H1 (cell line): Measurements from ENCODE around the gene CASD1. TPM values are rescaled to one million over a fixed set of nuclear protein-coding genes. Genes with fewer than 3 reads are reported as not detected.

Experiments
- CTCF ChIA-PET: fragments of 300-600 bp; sonication (Branson Sonifier 250); formaldehyde crosslinking; loops from one replicate; lab custom pipeline; 2021; ENCODE audit not compliant: partially characterized antibody; lab: Charles Lee
- POLR2A ChIA-PET: fragments of 300-600 bp; sonication (Branson Sonifier 250); formaldehyde crosslinking; loops from one replicate; lab custom pipeline; 2021; ENCODE audit warnings: inconsistent platforms; ENCODE audit not compliant: partially characterized antibody; lab: Charles Lee
- DNase-seq, 2 experiments: peaks; one replicate each; pipeline versions ENCODE4 v3.0.0 to v3.0.0-alpha.2; 2010 to 2022; ENCODE audit warnings: low spot score in 2 of 2, low read depth in 1 of 2, mixed read lengths in 1 of 2
- FAIRE-seq: peaks from 2 replicates; lab custom pipeline; 2011; peaks lifted over from hg19 to GRCh38; lab: Jason Lieb, UNC
- H2AFZ ChIP-seq: 2 replicates; pipeline ENCODE4 v1.8.1; 2012; ENCODE audit warnings: low read length, inconsistent platforms
- H2AK5ac ChIP-seq: 2 replicates; pipeline ENCODE4 v1.6.1; 2013; ENCODE audit warnings: low read depth, low read length
- H2BK120ac ChIP-seq: replicated peaks from 2 replicates; pipeline ENCODE3; 2013; ENCODE audit warnings: low read depth, low read length, inconsistent platforms
- H2BK12ac ChIP-seq: 2 replicates; pipeline ENCODE4 v1.6.1; 2013; ENCODE audit warnings: low read depth, low read length
- H2BK15ac ChIP-seq: 2 replicates; pipeline ENCODE4 v1.6.1; 2013; ENCODE audit warnings: low read length
- H2BK20ac ChIP-seq: 2 replicates; pipeline ENCODE4 v1.6.1; 2013; ENCODE audit warnings: low read length
- H2BK5ac ChIP-seq: 2 replicates; pipeline ENCODE4 v1.6.1; 2013; ENCODE audit warnings: low read depth, low read length
- H3K14ac ChIP-seq: 2 replicates; pipeline ENCODE4 v1.6.1; 2013; ENCODE audit warnings: inconsistent platforms; ENCODE audit not compliant: insufficient read length
- H3K18ac ChIP-seq: 2 replicates; pipeline ENCODE4 v1.6.1; 2013; ENCODE audit warnings: low read length; ENCODE audit errors: extremely low read depth
- H3K23ac ChIP-seq: 2 replicates; pipeline ENCODE4 v1.6.1; 2013; ENCODE audit warnings: inconsistent platforms; ENCODE audit not compliant: insufficient read length
- H3K23me2 ChIP-seq: 2 replicates; pipeline ENCODE4 v1.6.1; 2013; ENCODE audit warnings: low read depth, low read length
- H3K27ac ChIP-seq: 2 replicates; pipeline ENCODE4 v1.6.1; 2011; ENCODE audit warnings: low read depth, low read length, inconsistent platforms
- H3K27me3 ChIP-seq, 4 experiments: replicated peaks in 1 of 4; 1 replicate in 1 of 4; 2 replicates in 3 of 4; pipeline versions ENCODE4 v1.6.1 to v1.8.1; 2011 to 2013; ENCODE audit warnings: low read length in 3 of 4, mild to moderate bottlenecking in 3 of 4, inconsistent platforms in 2 of 4, mixed read lengths in 2 of 4, moderate library complexity in 1 of 4; ENCODE audit not compliant: control insufficient read depth in 3 of 4, insufficient read depth in 3 of 4; ENCODE audit errors: extremely low read depth in 1 of 4
- H3K36me3 ChIP-seq, 4 experiments: 2 replicates each; pipeline versions ENCODE4 v1.6.1 to v1.8.1; 2011 to 2013; ENCODE audit warnings: mild to moderate bottlenecking in 4 of 4, low read length in 3 of 4, moderate library complexity in 2 of 4, control low read depth in 1 of 4, inconsistent platforms in 1 of 4; ENCODE audit not compliant: insufficient read depth in 4 of 4, control insufficient read depth in 2 of 4
- H3K4ac ChIP-seq: replicated peaks from 2 replicates; pipeline ENCODE3; 2013; ENCODE audit warnings: low read length, low read depth, mixed read lengths, inconsistent platforms; ENCODE audit not compliant: insufficient read length
- H3K4me1 ChIP-seq, 4 experiments: replicated peaks in 1 of 4; 1 replicate in 1 of 4; 2 replicates in 3 of 4; pipeline versions ENCODE4 v1.6.1 to v1.8.1; 2011 to 2013; ENCODE audit warnings: low read length in 3 of 4, inconsistent platforms in 2 of 4, mixed read lengths in 1 of 4; ENCODE audit not compliant: insufficient read depth in 4 of 4, control insufficient read depth in 3 of 4
- H3K4me2 ChIP-seq, 2 experiments: 2 replicates each; pipeline versions ENCODE4 v1.6.1 to v1.8.1; 2011 to 2013; ENCODE audit warnings: low read depth in 2 of 2, low read length in 2 of 2, control low read depth in 1 of 2, inconsistent platforms in 1 of 2, mild to moderate bottlenecking in 1 of 2; ENCODE audit not compliant: insufficient read depth in 1 of 2
- H3K4me3 ChIP-seq, 4 experiments: fragments of 200-600, 300-600 bp in 1 of 4; sonication (generic), shearing (Covaris generic), sonication (Bioruptor Twin) in 1 of 4; 2 replicates each; pipeline versions ENCODE4 v1.5.1 to v1.8.1; 2011 to 2016; ENCODE audit warnings: low read length in 4 of 4, low read depth in 3 of 4, control low read depth in 2 of 4, inconsistent platforms in 2 of 4, mild to moderate bottlenecking in 2 of 4, mixed read lengths in 1 of 4, moderate library complexity in 1 of 4; ENCODE audit not compliant: insufficient read depth in 2 of 4; ENCODE audit errors: extremely low read depth in 1 of 4
- H3K56ac ChIP-seq: replicated peaks from 2 replicates; pipeline ENCODE3; 2013; ENCODE audit warnings: low read depth, mild to moderate bottlenecking, mixed read lengths, low read length, inconsistent platforms; ENCODE audit not compliant: insufficient read length
- H3K79me1 ChIP-seq: 2 replicates; pipeline ENCODE4 v1.6.1; 2013; ENCODE audit warnings: low read depth, low read length, control low read depth
- H3K79me2 ChIP-seq, 2 experiments: 2 replicates each; pipeline versions ENCODE4 v1.6.1 to v1.8.1; 2012 to 2013; ENCODE audit warnings: low read length in 2 of 2, mild to moderate bottlenecking in 2 of 2, inconsistent platforms in 1 of 2; ENCODE audit not compliant: insufficient read depth in 2 of 2, control insufficient read depth in 1 of 2
- H3K9ac ChIP-seq, 4 experiments: replicated peaks in 1 of 4; 1 replicate in 1 of 4; 2 replicates in 3 of 4; pipeline versions ENCODE4 v1.6.1 to v1.8.1; 2011 to 2013; ENCODE audit warnings: low read depth in 3 of 4, low read length in 3 of 4, control low read depth in 2 of 4, mild to moderate bottlenecking in 2 of 4, moderate library complexity in 2 of 4, inconsistent platforms in 1 of 4; ENCODE audit errors: extremely low read depth in 1 of 4
- H3K9me3 ChIP-seq, 2 experiments: 2 replicates each; pipeline versions ENCODE4 v1.6.1 to v1.8.1; 2012 to 2013; ENCODE audit warnings: mild to moderate bottlenecking in 2 of 2, moderate library complexity in 2 of 2, control low read depth in 1 of 2, inconsistent platforms in 1 of 2, low read depth in 1 of 2, low read length in 1 of 2, mixed read lengths in 1 of 2; ENCODE audit not compliant: insufficient read depth in 2 of 2
- H4K20me1 ChIP-seq, 2 experiments: replicated peaks in 1 of 2; 2 replicates each; pipeline versions ENCODE3 to v1.8.1; 2011 to 2013; ENCODE audit warnings: inconsistent platforms in 2 of 2, low read length in 2 of 2, mild to moderate bottlenecking in 1 of 2; ENCODE audit not compliant: insufficient read depth in 2 of 2, control insufficient read depth in 1 of 2
- H4K5ac ChIP-seq: 2 replicates; pipeline ENCODE4 v1.6.1; 2013; ENCODE audit warnings: low read length, low read depth, mixed read lengths, inconsistent platforms; ENCODE audit not compliant: insufficient read length
- H4K8ac ChIP-seq: 2 replicates; pipeline ENCODE4 v1.8.0; 2013; ENCODE audit warnings: mild to moderate bottlenecking, moderate library complexity, low read length, inconsistent platforms; ENCODE audit not compliant: insufficient read depth; ENCODE audit errors: extremely low read depth
- H4K91ac ChIP-seq: replicated peaks from 2 replicates; pipeline ENCODE3; 2013; ENCODE audit warnings: low read length, mixed read lengths, inconsistent platforms; ENCODE audit not compliant: insufficient read length
- ATF3 ChIP-seq: IDR thresholded peaks from 2 replicates; pipeline ENCODE4 v1.6.1; 2011; ENCODE audit warnings: low read depth, mild to moderate bottlenecking, low read length; ENCODE audit not compliant: insufficient read depth
- BACH1 ChIP-seq: IDR thresholded peaks from 2 replicates; pipeline ENCODE4 v1.6.1; 2012; ENCODE audit warnings: low read length, improper control_type of control experiment
- CBX8 ChIP-seq: fragments of 300-800, 300-1000 bp; sonication (generic); IDR thresholded peaks from 2 replicates; pipeline ENCODE4 v1.7.1; 2016; ENCODE audit warnings: low read depth, low read length, borderline replicate concordance
- CTBP2 ChIP-seq: IDR thresholded peaks from 2 replicates; pipeline ENCODE4 v1.7.0; 2011; ENCODE audit warnings: borderline replicate concordance, mild to moderate bottlenecking, moderate library complexity, mixed read lengths, low read length; ENCODE audit not compliant: insufficient read depth, insufficient read length
- FOSL1 ChIP-seq: IDR thresholded peaks from 2 replicates; pipeline ENCODE4 v1.6.1; 2011; ENCODE audit warnings: mild to moderate bottlenecking, low read depth, low read length, moderate library complexity; ENCODE audit not compliant: insufficient read depth
- NANOG ChIP-seq: IDR thresholded peaks from 2 replicates; pipeline ENCODE4 v1.6.1; 2011; ENCODE audit warnings: low read length, low read depth, mild to moderate bottlenecking, inconsistent platforms; ENCODE audit not compliant: insufficient read depth, poor library complexity, severe bottlenecking
- POLR2A ChIP-seq, 2 experiments: IDR thresholded peaks; 1 replicate in 1 of 2; 2 replicates in 1 of 2; pipeline ENCODE4 v1.6.1; 2011; ENCODE audit warnings: low read depth in 2 of 2, low read length in 2 of 2, mild to moderate bottlenecking in 2 of 2; ENCODE audit errors: control extremely low read depth in 1 of 2
- SAP30 ChIP-seq: fragments of 300-600 bp; sonication (generic); IDR thresholded peaks from 2 replicates; pipeline ENCODE4 v1.7.1; 2012; ENCODE audit warnings: low read length, moderate library complexity, mild to moderate bottlenecking, inconsistent platforms; ENCODE audit not compliant: insufficient read depth, insufficient replicate concordance
- SIRT6 ChIP-seq: IDR thresholded peaks from one replicate; pipeline ENCODE4 v1.7.1; 2012; ENCODE audit warnings: low read length, inconsistent platforms
- SIX5 ChIP-seq: IDR thresholded peaks from 2 replicates; pipeline ENCODE4 v1.6.1; 2011; ENCODE audit warnings: mild to moderate bottlenecking, low read depth, low read length
- TAF1 ChIP-seq: IDR thresholded peaks from 2 replicates; pipeline ENCODE4 v1.6.1; 2011; ENCODE audit warnings: mild to moderate bottlenecking, low read depth, low read length
- ZNF274 ChIP-seq: IDR thresholded peaks from 2 replicates; pipeline ENCODE4 v1.7.0; 2012; ENCODE audit warnings: low read length, borderline replicate concordance; ENCODE audit errors: extremely low read depth
- WGBS, 2 experiments: shearing (Covaris generic) in 1 of 2; methylation state at CpG; one replicate each; pipeline versions ENCODE4 v1.1.6 to v1.1.7; 2013 to 2015; ENCODE audit warnings: low lambda C conversion rate in 2 of 2, mixed read lengths in 2 of 2, inconsistent platforms in 1 of 2, low coverage in 1 of 2, missing lambda C conversion rate in 1 of 2; ENCODE audit not compliant: insufficient replicate concordance in 2 of 2, insufficient coverage in 1 of 2, insufficient read length in 1 of 2; ENCODE audit errors: extremely low coverage in 1 of 2, missing lambda C conversion rate in 1 of 2; 5-methylcytosine and 5-hydroxymethylcytosine counted together
- polyA plus RNA-seq, 7 experiments: library from polyadenylated mRNA; depleted of rRNA in 3 of 7; stranded (reverse) in 5 of 7; unstranded in 2 of 7; fragments of >200 nt in 5 of 7; fragments of 200-250 nt in 2 of 7; gene quantifications; 1 replicate in 5 of 7; 2 replicates in 1 of 7; 4 replicates in 1 of 7; pipeline versions ENCODE4 v1.2.1 to v1.2.3, GENCODE V29; 2011 to 2013; ENCODE audit warnings: missing spikeins in 2 of 7, mixed read lengths in 2 of 7
- total RNA-seq: library from RNA; stranded (reverse); fragmentation: NEBNext Ultra II Directional; extraction: Animal tissue kit (Norgen Biotek cat#: 25700); gene quantifications from 2 replicates; pipeline ENCODE4 v1.2.1, GENCODE V29; 2021

CASD1 gene
- total and polyA plus RNA-seq, 2 of the 8 experiments (the other 6 are each of a cell fraction or from before 2014, with no cell fraction given) = 14.2 to 18.8 TPM

GRCh38 chr7:94561841-94562514, 52.4 kb downstream of the CASD1 start:
- Histone ChIP-seq H4K5ac (no peak overlapping the region), H3K27ac (no peak overlapping the region), H2BK5ac (no peak overlapping the region), H2AK5ac (no peak overlapping the region), H3K79me1 (no peaks in the 10 kb centered on the region), H3K56ac (no peak overlapping the region), H3K79me2 (no peaks in the 10 kb centered on the region), H3K4ac (no peak overlapping the region), H3K18ac (no peak overlapping the region), H4K20me1 (no peaks in the 10 kb centered on the region), H3K4me3 (no peak overlapping the region), H3K23me2 (no peaks in the 10 kb centered on the region), H2BK12ac (no peak overlapping the region), H4K8ac (no peak overlapping the region), H2BK15ac (no peak overlapping the region), H3K27me3 (no peaks in the 10 kb centered on the region), H2BK20ac (no peak overlapping the region), H2BK120ac (no peak overlapping the region), H3K14ac (no peak overlapping the region), H4K91ac (no peak overlapping the region), H3K9ac (no peak overlapping the region), H2AFZ (no peak overlapping the region), H3K4me2 (no peak overlapping the region), H3K4me1 (no peaks in the 10 kb centered on the region), H3K23ac (no peak overlapping the region), H3K9me3 (no peaks in the 10 kb centered on the region), H3K36me3 (peaks cover 0 to 3% (median 0%) of the 10 kb centered on the region in 4 experiments; a peak in 1 of 8 replicates)
- DNase-seq (no peak), FAIRE-seq (no peak)
- POLR2A ChIA-PET = no interaction called here
- WGBS, 2 experiments = 92% methylated on average over 2 of the region's 2 CpGs; no CpG with 5 or more reads in 1 of the 2 experiments
- CTCF ChIA-PET = no interaction called here
- TF ChIP-seq CBX8 (no peak), NANOG (no peak), ATF3 (no peak), SIRT6 (no peak), POLR2A (IDR thresholded peaks at IDR 0.05; ENCODE audit: control extremely low read depth in 1 of 2, low read depth in 2 of 2, low read length in 2 of 2) (no peak), SAP30 (no peak), CTBP2 (no peak), FOSL1 (no peak), TAF1 (no peak), SIX5 (no peak), ZNF274 (no peak), BACH1 (no peak)
